ENCODE results near the gene FOSL2.
"Not testable (repeated sequence)": the region's sequence is repeated elsewhere in the genome, so short reads cannot be mapped to it uniquely, and the experiment has no call there.

FOSL2 gene

DNA sequence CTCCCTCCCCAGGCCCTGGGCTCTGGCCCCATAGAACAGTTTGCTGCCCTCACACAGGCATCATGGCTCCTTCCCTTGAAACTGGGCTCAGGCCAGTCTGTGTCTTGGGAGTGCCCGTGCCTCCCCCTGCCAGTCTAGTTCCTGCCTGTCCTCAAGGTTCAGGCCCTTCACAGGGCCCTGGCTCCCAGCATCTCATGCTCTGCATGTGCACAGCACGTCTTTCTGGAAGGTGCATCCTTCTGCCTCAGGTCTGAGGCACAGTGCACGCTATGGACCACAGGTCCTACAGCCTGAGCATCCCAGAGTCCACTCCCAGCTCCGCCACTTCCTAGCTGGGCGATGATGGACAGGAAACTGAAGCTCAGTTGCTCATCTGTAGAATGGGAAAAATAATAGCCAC is 35.6 kb upstream of the FOSL2 start:
- no peak for ATAC-seq
- DNase-seq = no peak

DNA sequence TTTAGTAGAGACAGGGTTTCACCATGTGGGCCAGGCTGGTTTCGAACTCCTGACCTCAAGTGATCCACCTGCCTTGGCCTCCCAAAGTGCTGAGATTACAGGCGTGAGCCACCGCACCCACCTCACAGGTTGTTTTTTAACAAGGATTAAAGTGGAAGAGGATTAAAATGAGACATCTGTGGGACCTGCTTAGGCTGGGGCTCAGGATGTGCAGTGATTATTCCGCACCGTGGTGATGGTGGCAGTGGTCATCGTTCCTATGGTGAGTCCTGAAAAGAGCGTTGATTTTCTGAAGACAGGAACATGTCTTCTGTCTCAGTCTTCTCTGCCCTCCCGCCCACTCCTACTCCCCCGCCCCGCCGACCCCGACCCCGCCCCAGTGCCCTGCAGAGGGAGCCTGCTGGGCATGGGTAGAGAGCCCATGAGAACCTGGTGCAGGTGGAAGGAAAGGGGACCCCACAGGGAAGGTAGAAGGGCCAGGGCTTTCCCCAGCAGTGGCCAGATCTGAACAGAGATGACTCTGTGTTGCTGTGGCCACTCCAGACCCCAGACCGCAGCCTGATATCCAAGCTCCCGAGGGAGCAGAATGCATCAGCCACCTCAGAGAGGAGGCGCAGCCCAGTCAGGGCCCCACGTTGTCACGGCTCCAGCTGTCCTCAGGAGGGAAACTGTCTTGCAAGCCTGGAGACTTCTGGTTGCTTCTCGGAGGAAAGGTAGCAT is 34.5 kb upstream of the FOSL2 start:
- ATAC-seq (no peak), DNase-seq (no peak)

DNA sequence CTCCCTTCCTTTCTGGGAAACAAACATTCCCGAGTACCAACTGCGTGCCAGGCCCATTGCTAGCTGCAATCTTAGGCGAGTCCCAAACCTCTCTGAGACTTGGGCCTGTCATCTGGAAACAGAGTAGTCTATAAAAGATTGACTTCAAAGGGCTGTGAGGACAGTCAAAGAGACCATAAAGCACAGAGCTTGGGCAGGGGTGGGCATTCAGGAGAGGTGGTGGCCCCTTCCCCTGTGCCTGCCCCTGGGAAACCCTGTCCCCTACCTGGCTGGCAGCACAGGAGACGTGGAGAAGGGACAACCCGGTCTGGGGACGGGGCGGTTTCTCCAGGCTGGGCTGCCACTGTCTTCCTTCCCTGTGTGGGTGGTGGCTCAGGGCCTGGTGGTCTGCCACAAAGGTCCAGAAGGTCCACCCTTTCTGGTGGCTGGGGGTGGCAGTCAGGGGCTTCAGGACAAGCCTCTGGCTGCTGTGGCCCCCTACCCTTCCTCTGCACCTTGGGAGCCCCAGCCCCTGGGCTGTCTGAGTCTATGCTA is 33.9 kb upstream of the FOSL2 start:
- peak; percentile 42 for DNase-seq
- ATAC-seq = no peak

DNA sequence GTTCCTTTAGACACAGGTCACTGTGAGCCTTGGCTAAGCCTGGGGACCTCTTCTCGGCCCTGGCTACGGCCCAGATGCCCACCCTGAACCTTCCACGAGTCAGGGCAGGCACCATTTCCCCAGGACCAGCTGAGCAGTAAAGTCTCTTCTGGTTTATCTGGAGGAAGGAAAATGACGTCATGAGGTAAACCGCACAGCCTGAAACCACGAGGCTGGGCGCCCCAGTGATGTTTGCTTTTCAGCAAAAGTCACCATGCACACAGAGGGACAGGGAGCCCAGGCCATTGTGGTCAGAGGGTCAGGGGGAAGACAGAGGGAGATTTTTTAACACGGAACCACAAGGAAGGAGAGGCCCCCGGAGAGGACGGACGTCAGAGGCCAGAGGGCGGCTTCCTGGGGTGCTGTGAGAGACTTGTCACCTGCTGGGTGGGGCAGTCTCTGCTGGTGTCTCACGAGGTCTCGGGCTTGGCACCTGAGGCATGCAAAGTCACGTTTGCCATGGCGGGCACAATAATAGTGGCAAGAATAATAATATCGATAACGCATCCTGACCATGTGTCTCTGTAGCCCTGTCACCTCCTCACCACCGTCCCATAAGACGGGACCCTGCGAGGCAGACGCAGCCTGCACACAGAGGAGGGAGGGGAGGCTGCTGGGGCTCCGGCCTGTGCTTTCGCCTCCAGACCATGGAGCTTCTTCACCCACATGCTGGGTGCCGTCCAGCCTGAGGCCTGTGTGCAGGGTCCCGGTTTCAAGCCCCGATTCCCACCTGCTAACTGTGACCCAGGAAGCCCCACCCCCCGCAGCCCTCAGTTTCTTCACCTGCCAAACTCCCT is 33.2 kb upstream of the FOSL2 start:
- ATAC-seq (peak; percentile 85), DNase-seq (peak; percentile 84)

DNA sequence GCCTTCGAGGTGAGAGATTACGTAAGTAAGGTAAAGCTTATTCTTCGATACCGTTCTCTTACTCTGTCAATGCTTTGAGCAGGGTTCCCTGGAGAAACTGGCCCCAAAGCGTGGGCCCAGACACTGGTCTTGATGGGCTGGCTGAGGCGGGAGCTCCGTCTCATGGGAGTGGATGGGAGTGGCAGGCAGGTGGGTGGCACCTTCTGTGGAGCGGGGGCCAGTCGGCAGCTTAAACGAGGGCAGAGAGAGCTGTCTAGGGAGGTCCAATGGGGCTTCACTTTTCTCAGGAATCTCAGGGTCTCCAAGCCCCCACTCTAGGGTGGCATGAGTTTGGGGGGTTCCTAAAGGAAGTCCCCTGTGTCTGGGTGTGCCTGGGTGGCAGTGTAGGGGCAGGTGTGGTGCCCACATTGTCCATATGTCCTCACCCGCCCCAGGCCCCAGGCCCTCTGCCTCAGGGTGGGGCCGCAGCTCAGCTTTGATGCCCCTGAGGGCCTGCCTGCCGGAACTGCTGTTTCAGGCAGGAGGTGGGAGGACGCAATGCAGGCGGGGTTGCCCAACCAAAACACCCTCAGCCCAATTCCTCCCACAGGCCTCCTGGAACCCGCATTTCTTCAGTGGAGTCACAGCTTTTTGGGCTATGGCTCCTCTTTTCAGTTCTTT is 32.5 kb upstream of the FOSL2 start:
- no peak for DNase-seq
- ATAC-seq = no peak

DNA sequence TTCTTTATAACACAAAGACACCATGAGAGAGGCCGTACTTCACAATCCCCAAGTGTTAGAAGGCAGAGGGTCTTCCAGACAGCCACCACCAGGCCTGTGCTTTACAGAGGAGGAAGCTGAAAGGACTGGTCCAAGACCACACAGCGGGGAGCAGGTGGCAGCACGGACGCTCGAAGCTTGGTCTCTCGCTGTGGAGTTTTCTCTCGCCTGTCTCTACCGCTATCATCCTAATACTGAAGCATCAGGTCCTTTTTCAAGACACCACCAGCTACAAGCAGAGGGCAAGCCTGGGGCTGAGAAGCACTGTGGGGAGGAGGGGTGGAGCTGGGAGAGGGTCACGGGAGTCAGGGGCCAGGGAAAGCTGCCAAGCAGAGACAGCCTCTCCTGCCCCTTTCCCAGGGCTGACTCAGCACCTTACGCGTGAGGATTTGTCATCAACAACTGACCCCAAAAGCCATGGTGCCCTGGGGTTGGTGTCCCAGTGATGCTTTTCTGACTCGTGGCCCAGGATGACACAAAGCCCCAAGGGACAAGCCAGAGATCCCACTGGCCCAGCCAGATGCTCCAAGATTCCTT is 31.9 kb upstream of the FOSL2 start:
- DNase-seq (peak; percentile 63), ATAC-seq (no peak)

DNA sequence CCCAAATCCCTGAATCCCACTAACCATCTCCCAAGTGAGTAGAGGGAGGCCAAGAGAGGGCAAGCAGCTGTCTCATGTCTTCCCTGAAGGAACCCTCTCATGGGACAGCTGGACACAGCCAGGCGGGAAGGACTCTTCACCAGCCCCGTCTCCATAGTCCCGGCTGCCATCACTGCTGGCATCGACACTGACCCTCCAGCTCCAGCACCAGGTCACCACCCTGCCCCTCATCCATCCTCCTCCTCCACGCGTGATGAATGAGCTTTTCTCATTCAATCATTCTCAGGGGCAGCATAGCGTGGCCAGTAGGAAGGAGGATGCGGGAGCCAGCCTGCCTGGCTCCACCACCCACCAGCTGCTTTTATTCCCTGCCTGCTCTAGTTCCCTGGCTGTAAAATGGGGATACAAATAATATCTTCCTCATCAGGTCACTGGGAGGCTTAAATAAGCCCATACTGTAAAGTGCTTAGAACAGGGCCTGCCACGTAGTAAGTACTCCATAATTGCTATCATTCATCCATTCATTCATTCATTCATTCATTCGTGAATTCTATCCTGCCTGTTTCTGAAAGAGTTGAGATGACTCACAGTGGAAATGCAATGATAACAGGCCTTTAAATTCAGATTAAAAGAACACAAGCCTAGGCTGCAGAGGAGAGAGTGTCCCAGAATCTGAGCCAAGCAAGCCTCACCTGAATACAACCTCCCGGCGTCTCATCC is 30.5 kb upstream of the FOSL2 start:
- DNase-seq = no peak
- ATAC-seq = no peak

DNA sequence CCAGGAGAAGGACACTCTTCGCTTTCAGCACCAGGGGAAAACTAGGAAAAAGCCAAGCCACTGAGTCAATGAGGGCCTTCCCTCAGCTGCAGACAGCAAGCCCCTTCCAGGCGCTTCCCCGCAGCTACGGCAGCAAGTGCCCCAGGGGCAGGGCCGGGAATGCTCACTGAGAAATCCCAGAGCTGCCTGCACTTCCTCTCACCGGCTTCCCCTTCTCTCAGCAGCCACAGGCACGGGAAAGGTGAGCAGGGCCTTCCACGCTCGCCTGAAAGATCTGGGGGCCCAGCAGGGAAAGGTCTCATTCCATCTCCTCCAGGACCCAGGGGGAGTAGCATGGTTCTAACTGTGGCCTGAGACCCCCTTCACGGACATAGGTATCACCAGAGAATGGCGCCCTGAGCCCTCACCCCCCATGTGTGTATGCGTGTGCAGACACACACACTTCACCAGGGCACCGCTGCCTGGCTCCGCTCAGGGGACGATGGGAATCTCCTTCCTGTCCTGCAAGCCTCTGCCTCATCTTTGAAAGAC is 29.6 kb upstream of the FOSL2 start:
- no peak for ATAC-seq
- DNase-seq = no peak

DNA sequence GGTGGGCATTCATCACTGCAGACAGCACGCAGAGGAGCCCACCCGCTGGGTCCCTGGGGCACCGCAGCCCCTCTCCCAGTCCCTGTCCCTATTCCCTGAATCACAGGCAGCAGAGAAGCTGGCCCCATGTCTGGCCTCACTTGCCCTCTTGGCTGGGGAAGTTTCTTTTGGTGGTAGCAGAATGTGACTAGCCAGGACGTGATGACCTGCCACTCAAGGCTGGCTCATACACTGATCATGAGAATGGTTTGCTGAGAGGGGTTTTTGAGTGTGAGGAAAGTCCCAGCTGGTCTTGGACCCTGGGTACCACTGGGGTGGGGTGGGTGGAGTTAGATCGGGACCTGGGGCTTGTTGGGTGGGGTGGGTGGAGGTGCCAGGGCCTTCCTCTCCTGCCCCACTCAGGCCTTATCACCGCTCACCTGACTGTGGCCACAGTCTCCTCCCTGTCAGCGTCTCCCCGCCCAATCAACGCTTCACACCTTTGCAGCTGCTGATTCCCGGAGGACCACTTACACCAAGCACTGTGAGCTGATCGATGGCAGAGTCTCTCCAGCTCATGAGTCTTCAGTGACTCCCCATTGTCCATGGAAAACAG is 28.9 kb upstream of the FOSL2 start:
- no peak for DNase-seq
- no peak for ATAC-seq

DNA sequence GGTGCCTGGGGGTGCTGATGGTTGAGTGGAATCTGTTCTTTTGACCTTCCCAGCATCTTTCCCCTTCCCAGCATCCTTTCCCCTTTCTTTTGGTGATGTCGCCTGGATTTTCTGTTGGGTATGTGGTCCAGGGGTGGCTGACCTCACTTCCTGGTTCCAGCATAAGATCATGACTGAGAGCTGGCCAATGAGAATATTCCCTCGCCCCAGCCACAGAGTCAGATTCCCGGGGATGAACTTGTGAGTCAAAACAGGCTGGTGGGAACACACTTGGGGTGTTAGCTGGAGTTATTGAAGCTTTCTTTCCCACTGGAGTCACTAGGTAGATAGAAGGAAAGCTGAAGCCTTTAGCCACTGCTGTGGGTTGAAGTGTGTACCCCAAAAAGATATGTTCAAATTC is 28.0 kb upstream of the FOSL2 start:
- DNase-seq (no peak), ATAC-seq (no peak)

DNA sequence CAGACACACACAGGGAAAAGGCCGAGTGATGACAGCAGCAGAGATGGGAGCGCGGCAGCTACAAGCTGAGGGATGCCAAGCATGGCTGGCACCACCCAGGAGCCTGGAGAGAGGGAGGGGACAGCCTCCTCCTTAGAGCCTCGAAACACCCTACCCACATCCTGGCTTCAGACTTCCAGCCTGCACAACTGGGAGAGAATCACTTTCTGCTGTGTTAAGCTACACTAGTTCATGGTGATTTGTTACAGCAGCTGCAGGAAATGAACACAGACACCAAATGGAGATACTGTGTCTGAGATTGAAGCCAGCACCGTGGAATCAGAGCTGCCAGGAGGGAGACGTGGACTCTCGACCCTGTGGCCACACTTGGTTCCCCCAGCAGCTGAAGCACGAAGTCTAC is 27.5 kb upstream of the FOSL2 start:
- ATAC-seq = no peak

DNA sequence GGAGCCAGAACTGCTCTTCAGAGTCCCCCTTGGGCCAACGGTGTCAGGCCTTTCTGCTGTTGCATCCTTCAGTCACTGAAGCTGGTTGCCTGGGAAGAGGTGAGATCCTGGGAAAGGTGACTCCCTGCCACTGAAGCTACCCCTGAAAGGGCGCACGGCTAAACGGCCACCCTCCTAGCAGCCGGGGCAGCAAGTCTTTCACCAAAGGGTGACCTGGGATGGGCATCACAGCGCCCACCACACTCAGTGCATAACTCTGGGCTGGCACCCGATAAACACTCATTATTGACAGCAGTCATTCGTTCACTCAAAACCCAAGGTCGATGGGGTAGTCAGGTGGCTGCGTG is 26.5 kb upstream of the FOSL2 start:
- DNase-seq = no peak
- no peak for ATAC-seq

More for the DNA sequence above, 27.5 kb upstream of the FOSL2 start:
- no peak for DNase-seq

DNA sequence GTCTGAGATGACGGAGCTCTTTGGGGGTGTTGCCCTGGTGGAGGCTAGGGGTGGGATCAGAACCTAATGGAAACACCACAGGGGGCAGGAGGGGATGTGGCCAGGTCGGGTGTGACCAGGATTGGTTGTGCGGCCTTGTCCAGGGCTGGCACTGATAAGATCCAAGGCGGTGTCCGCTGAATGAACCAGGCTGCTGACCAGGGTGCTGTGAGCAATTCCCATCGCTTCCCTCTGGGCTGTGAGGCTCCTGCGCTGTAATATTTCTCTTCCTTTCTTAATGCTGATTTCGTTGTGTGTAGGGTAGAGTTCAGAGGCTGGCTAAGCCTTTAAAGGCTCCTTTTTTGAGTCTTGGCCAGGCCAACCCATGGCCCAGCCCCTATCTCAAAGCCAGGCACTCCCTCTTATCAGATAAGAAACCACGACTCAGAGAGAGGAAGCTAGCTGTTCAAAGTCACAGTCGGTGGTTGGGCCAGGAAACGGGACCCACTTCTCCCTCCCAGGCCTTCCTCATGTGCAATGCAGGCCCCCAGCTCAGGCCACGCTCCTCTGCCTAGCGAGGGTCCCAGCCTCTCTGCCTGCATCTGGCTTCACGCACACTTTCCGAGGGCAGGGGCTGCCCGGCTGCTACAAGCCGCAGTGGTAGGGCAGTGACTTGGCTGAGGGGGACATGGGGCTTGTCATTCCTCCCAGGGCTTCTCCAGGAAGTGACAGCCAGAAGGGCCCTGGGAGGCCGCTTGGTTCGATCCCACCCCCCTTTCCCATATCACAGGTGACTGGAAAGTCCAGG is 26.0 kb upstream of the FOSL2 start:
- ATAC-seq = peak; percentile 85
- peak; percentile 62 for DNase-seq

DNA sequence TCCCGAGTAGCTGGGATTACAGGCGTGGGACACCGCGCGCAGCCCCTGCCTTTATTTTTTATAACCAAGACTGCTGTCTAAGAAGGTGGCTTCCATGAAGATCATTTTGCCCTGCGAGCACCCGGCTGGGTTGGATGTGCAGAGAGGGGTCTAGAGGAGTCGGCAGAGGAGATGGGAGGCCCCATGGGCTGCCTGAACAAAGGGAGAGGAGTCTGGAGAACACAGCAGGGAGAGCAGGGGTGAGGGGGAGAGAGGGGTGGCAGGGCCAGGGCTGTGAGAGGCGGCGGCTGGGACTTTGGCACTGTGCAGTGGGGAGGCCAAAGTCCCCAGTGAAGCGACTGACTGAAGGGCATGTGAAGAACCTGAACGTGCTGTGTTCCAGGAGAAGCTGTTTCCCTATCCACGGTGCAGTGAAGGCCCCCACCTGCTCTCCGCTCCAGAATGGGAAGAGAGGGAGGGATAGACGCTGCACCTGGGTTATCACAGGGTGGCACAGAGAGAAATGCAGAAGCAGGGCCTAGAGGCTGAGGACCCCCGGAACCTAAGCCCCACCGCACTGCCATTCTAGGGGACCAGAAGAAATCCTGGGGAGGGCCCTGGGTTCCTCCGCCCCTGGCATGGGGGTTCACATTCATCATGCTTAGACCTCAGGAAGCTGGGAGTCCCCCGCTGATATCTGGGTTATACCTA is 24.8 kb upstream of the FOSL2 start:
- ATAC-seq (no peak), DNase-seq (no peak)

DNA sequence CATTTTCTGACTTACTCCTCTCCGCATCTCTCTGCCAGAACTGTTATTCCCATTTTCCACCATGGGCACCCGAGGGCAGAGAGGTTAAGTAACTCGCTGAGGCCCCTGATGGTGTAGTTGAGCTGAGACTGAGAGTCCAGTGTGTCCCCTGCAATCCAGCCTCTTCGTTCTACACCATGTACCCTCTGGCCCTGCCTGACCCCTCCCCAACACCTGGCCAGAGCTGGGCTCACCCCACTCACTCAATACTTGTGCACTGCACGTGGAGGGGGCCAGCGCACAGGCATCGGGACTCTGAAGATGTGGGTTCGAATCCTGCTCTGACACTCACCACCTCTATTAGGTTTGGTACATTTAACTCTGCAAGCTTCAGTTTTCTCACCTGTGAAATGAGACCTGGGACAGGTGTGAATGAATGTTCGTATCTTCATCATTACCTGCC is 24.3 kb upstream of the FOSL2 start:
- DNase-seq = no peak
- no peak for ATAC-seq

DNA sequence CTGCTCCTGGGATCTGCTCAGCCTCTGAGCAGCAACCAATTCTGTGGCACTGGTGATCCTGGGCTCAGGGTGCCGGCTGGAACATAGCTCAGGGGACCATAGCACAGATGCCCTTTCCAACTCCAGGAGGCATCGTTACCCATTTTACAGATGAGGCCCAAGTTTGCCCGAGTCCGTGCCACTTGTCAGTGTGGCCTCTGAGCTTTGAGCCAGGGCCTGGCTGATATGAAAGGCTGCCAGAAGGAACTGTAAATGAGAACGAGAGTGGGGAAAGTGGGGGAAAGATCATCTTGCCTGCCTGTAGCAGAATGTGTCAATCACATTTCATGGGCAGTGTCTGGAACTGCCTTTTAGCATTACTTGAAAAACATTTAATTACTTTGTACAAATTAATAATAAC is 23.3 kb upstream of the FOSL2 start:
- DNase-seq (no peak), ATAC-seq (no peak)

DNA sequence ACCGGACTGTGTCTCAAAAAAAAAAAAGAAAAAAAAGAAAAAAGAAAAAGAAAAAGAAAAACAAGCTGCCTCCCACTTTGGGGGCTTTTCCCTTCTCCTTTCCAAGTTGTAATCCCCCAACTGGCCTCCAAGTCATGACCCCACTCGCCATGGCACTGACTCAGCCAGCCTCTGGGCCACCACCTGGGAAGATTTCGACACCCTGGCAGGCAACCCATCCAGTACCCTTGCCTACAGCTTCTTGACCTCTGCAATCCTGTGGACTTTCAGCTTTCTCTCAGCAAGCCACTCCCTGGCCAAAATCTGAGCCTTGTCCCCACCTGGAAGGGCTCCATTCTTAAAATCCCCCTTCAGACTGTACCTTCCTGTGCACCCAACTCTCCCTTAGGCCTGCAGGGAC is 22.3 kb upstream of the FOSL2 start:
- DNase-seq = no peak
- no peak for ATAC-seq

DNA sequence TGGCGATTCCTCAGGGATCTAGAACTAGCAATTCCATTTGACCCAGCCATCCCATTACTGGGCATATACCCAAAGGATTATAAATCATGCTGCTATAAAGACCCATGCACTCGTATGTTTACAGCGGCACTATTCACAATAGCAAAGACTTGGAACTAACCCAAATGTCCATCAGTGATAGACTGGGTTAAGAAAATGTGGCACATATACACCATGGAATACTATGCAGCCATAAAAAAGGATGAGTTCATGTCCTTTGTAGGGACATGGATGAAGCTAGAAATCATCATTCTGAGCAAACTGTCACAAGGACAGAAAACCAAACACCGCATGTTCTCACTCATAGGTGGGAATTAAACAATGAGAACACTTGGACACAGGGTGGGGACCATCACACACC is 20.9 kb upstream of the FOSL2 start:
- ATAC-seq, DNase-seq: not testable (repeated sequence)

DNA sequence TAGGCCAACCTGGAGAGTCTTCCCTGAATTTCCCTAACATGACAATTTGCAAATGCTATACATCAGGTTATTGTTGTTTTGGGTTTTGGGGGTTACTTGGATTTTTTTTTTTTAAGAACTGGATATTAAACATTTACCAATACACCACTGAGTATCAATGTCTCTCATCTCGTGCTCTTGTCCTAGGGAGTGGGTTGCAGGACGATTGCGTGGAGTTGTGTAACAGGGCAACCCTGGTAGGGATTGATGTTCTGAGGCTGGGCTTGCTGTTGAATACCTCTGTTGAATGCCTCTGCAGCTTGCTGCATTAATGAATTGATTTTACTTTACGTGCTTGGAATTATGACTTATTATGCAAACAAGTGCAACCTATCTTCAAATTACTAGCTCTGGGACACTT is 18.8 kb upstream of the FOSL2 start:
- ATAC-seq (no peak), DNase-seq (no peak)

DNA sequence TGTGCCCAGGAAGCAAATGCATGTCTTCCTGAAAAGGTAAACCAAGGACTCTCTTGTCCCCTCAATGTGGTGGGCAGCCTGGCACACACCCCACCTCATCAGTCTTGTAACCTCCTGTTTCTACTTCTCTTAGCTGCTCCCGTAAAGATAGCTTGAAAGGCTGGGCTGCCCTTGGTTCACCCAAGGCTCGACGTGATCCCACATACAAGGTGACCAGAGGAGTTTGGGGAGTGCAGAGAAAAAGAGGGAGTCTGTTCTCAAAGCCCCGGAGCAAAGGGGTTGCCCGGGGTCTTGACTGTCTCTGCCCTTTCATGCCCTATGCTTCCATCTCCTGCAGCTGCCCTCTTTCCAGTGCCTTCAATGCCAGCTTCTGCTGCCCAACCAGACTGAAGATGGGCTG is 18.3 kb upstream of the FOSL2 start:
- DNase-seq (no peak), ATAC-seq (no peak)
